Medulla oblongata (tissue), 1 donor: ENCODE measurements around the gene HSPG2.

ENCODE experiments used
- DNase-seq: peaks from one replicate; pipeline ENCODE4 v3.0.0-alpha.2; 2015; ENCODE audit errors: extremely low spot score

Gene HSPG2

GRCh38 chr1:21898326-21899200 lies 38.5 kb downstream of the HSPG2 start:
- DNase-seq = no peak

- DNase-seq = no peak
These were observed 39.3 kb downstream of the HSPG2 start for GRCh38 chr1:21897844-21898243.

- peak; percentile 45 for DNase-seq
These were observed 40.2 kb downstream of the HSPG2 start for GRCh38 chr1:21896652-21897532.

GRCh38 chr1:21896026-21896425 lies 41.1 kb downstream of the HSPG2 start:
- DNase-seq = no peak

- no peak for DNase-seq
These were observed 42.9 kb downstream of the HSPG2 start for GRCh38 chr1:21894034-21894881.

- DNase-seq = no peak
These were observed 43.9 kb downstream of the HSPG2 start for GRCh38 chr1:21893046-21893805.

GRCh38 chr1:21891621-21892479 lies 45.3 kb downstream of the HSPG2 start:
- no peak for DNase-seq

GRCh38 chr1:21891081-21891480 lies 46.0 kb downstream of the HSPG2 start:
- DNase-seq = no peak

GRCh38 chr1:21888500-21888899 lies 48.6 kb downstream of the HSPG2 start:
- DNase-seq = no peak

- no peak for DNase-seq
These were observed 49.3 kb downstream of the HSPG2 start for GRCh38 chr1:21887796-21888195.

GRCh38 chr1:21887216-21887736 lies 49.8 kb downstream of the HSPG2 start:
- DNase-seq = no peak

GRCh38 chr1:21886486-21887215 lies 50.5 kb downstream of the HSPG2 start:
- no peak for DNase-seq

- DNase-seq = no peak
These were observed 51.7 kb downstream of the HSPG2 start for GRCh38 chr1:21885236-21886037.

- DNase-seq = no peak
These were observed 52.5 kb downstream of the HSPG2 start for GRCh38 chr1:21884456-21885235.

- DNase-seq = no peak
These were observed 54.2 kb downstream of the HSPG2 start for GRCh38 chr1:21882721-21883415.

GRCh38 chr1:21881250-21881649 lies 55.9 kb downstream of the HSPG2 start:
- DNase-seq = no peak

- DNase-seq = no peak
These were observed 56.5 kb downstream of the HSPG2 start for GRCh38 chr1:21880619-21880970.
